ENCODE measurements around the gene GGT5.
"Not testable (repeated sequence)": the region's sequence is repeated elsewhere in the genome, so short reads cannot be mapped to it uniquely, and the experiment has no call there.

The GGT5 gene

GRCh38 chr22:24245030-24245431, at the start of gene GGT5:
Gene GGT5, minus strand, starts transcription at chr22:24245082. Its CDS starts 357 bp downstream, at chr22:24244725.
- Mint-ChIP-seq H3K4me1 (ENCODE audit: low read depth) (peaks cover 38% of the 10 kb centered on the region), H3K4me3 (peak within 1 kb of the TSS; percentile 3), H3K27ac (peak within 1 kb of the TSS; percentile 42)
- H3K36me3 Mint-ChIP-seq (ENCODE audit: low read depth); H3K27me3 Mint-ChIP-seq (ENCODE audit: low read depth); H3K9me3 Mint-ChIP-seq: not testable (repeated sequence)

- not testable (repeated sequence) for H3K27me3 Mint-ChIP-seq (ENCODE audit: low read depth); H3K36me3 Mint-ChIP-seq (ENCODE audit: low read depth); H3K4me3 Mint-ChIP-seq; H3K9me3 Mint-ChIP-seq; H3K4me1 Mint-ChIP-seq (ENCODE audit: low read depth); H3K27ac Mint-ChIP-seq
Measured at GRCh38 chr22:24292202-24292830, 47.4 kb upstream of the GGT5 start.

GRCh38 chr22:24291515-24292201, 46.8 kb upstream of the GGT5 start:
- Mint-ChIP-seq H3K9me3 (no peaks in the 10 kb centered on the region), H3K4me1 (ENCODE audit: low read depth) (peaks cover 8% of the 10 kb centered on the region), H3K27ac (no peak overlapping the region), H3K36me3 (ENCODE audit: low read depth) (peaks cover 2% of the 10 kb centered on the region), H3K27me3 (ENCODE audit: low read depth) (no peaks in the 10 kb centered on the region), H3K4me3 (no peak overlapping the region)

- H3K4me3 Mint-ChIP-seq, result no peak overlapping the region
- H3K27me3 Mint-ChIP-seq (ENCODE audit: low read depth), result no peaks in the 10 kb centered on the region
- no peak overlapping the region for H3K27ac Mint-ChIP-seq
- H3K4me1 Mint-ChIP-seq (ENCODE audit: low read depth), result peaks cover 7% of the 10 kb centered on the region
- H3K36me3 Mint-ChIP-seq (ENCODE audit: low read depth), result peaks cover 2% of the 10 kb centered on the region
- H3K9me3 Mint-ChIP-seq, result no peaks in the 10 kb centered on the region
Measured at GRCh38 chr22:24290459-24290858, 45.6 kb upstream of the GGT5 start.

- H3K4me3 Mint-ChIP-seq, result no peak overlapping the region
- no peaks in the 10 kb centered on the region for H3K9me3 Mint-ChIP-seq
- no peak overlapping the region for H3K27ac Mint-ChIP-seq
- H3K27me3 Mint-ChIP-seq (ENCODE audit: low read depth), result no peaks in the 10 kb centered on the region
- H3K36me3 Mint-ChIP-seq (ENCODE audit: low read depth), result peaks cover 2% of the 10 kb centered on the region
- H3K4me1 Mint-ChIP-seq (ENCODE audit: low read depth), result peaks cover 14% of the 10 kb centered on the region
Measured at GRCh38 chr22:24289741-24290163, 44.9 kb upstream of the GGT5 start.

GRCh38 chr22:24289114-24289513, 44.2 kb upstream of the GGT5 start:
- H3K27me3 Mint-ChIP-seq (ENCODE audit: low read depth), result peaks cover under 1% of the 10 kb centered on the region
- peaks cover 17% of the 10 kb centered on the region for H3K4me1 Mint-ChIP-seq (ENCODE audit: low read depth)
- peaks cover 2% of the 10 kb centered on the region for H3K36me3 Mint-ChIP-seq (ENCODE audit: low read depth)
- no peak overlapping the region for H3K27ac Mint-ChIP-seq
- no peaks in the 10 kb centered on the region for H3K9me3 Mint-ChIP-seq
- no peak overlapping the region for H3K4me3 Mint-ChIP-seq

- not testable (repeated sequence) for H3K27ac Mint-ChIP-seq; H3K27me3 Mint-ChIP-seq (ENCODE audit: low read depth); H3K4me3 Mint-ChIP-seq; H3K9me3 Mint-ChIP-seq; H3K36me3 Mint-ChIP-seq (ENCODE audit: low read depth)
- H3K4me1 Mint-ChIP-seq (ENCODE audit: low read depth), result peaks cover 21% of the 10 kb centered on the region
Measured at GRCh38 chr22:24287801-24288200, 42.9 kb upstream of the GGT5 start.

GRCh38 chr22:24287212-24287611, 42.3 kb upstream of the GGT5 start:
- H3K9me3 Mint-ChIP-seq, result not testable (repeated sequence)
- peaks cover 11% of the 10 kb centered on the region for H3K36me3 Mint-ChIP-seq (ENCODE audit: low read depth)
- peaks cover 23% of the 10 kb centered on the region for H3K4me1 Mint-ChIP-seq (ENCODE audit: low read depth)

GRCh38 chr22:24285245-24285644, 40.4 kb upstream of the GGT5 start:
- Mint-ChIP-seq H3K27ac (peak overlapping the region; percentile 18), H3K4me3 (peak overlapping the region; percentile 1), H3K27me3 (ENCODE audit: low read depth) (peaks cover 12% of the 10 kb centered on the region), H3K4me1 (ENCODE audit: low read depth) (peaks cover 30% of the 10 kb centered on the region), H3K9me3 (no peaks in the 10 kb centered on the region), H3K36me3 (ENCODE audit: low read depth) (peaks cover 14% of the 10 kb centered on the region)

More at GRCh38 chr22:24287212-24287611, 42.3 kb upstream of the GGT5 start:
- H3K27ac Mint-ChIP-seq, H3K4me3 Mint-ChIP-seq: not testable (repeated sequence)
- peaks cover 12% of the 10 kb centered on the region for H3K27me3 Mint-ChIP-seq (ENCODE audit: low read depth)

GRCh38 chr22:24284747-24285203, 39.9 kb upstream of the GGT5 start:
- Mint-ChIP-seq H3K27me3 (ENCODE audit: low read depth) (peaks cover 12% of the 10 kb centered on the region), H3K4me1 (ENCODE audit: low read depth) (peaks cover 26% of the 10 kb centered on the region), H3K9me3 (no peaks in the 10 kb centered on the region), H3K4me3 (peak overlapping the region; percentile 1), H3K36me3 (ENCODE audit: low read depth) (peaks cover 16% of the 10 kb centered on the region), H3K27ac (peak overlapping the region; percentile 18)

GRCh38 chr22:24282401-24282800, 37.5 kb upstream of the GGT5 start:
- Mint-ChIP-seq H3K4me3 (no peak overlapping the region), H3K4me1 (ENCODE audit: low read depth) (peaks cover 24% of the 10 kb centered on the region), H3K36me3 (ENCODE audit: low read depth) (peaks cover 19% of the 10 kb centered on the region), H3K9me3 (no peaks in the 10 kb centered on the region), H3K27me3 (ENCODE audit: low read depth) (peaks cover 12% of the 10 kb centered on the region), H3K27ac (no peak overlapping the region)

GRCh38 chr22:24280363-24280762, 35.5 kb upstream of the GGT5 start:
- H3K27me3 Mint-ChIP-seq (ENCODE audit: low read depth), result peaks cover 12% of the 10 kb centered on the region
- not testable (repeated sequence) for H3K4me3 Mint-ChIP-seq, H3K9me3 Mint-ChIP-seq, H3K27ac Mint-ChIP-seq
- H3K4me1 Mint-ChIP-seq (ENCODE audit: low read depth), result peaks cover 24% of the 10 kb centered on the region
- H3K36me3 Mint-ChIP-seq (ENCODE audit: low read depth), result peaks cover 25% of the 10 kb centered on the region

- H3K4me3 Mint-ChIP-seq; H3K27ac Mint-ChIP-seq; H3K27me3 Mint-ChIP-seq (ENCODE audit: low read depth); H3K9me3 Mint-ChIP-seq: not testable (repeated sequence)
- H3K4me1 Mint-ChIP-seq (ENCODE audit: low read depth), result peaks cover 27% of the 10 kb centered on the region
- H3K36me3 Mint-ChIP-seq (ENCODE audit: low read depth), result peaks cover 20% of the 10 kb centered on the region
Measured at GRCh38 chr22:24274696-24275405, 30.0 kb upstream of the GGT5 start.

GRCh38 chr22:24273906-24274305, 29.0 kb upstream of the GGT5 start:
- peaks cover 18% of the 10 kb centered on the region for H3K36me3 Mint-ChIP-seq (ENCODE audit: low read depth)
- not testable (repeated sequence) for H3K27me3 Mint-ChIP-seq (ENCODE audit: low read depth); H3K27ac Mint-ChIP-seq; H3K4me3 Mint-ChIP-seq; H3K9me3 Mint-ChIP-seq
- peaks cover 27% of the 10 kb centered on the region for H3K4me1 Mint-ChIP-seq (ENCODE audit: low read depth)

GRCh38 chr22:24273031-24273430, 28.1 kb upstream of the GGT5 start:
- H3K36me3 Mint-ChIP-seq (ENCODE audit: low read depth), result peaks cover 18% of the 10 kb centered on the region
- H3K9me3 Mint-ChIP-seq; H3K27me3 Mint-ChIP-seq (ENCODE audit: low read depth); H3K27ac Mint-ChIP-seq; H3K4me3 Mint-ChIP-seq: not testable (repeated sequence)
- peaks cover 27% of the 10 kb centered on the region for H3K4me1 Mint-ChIP-seq (ENCODE audit: low read depth)
